GM19328 (cell line): ENCODE data around the gene RTTN.
A peak's percentile ranks its signal among the peaks of the same experiment; 100 is the strongest.

Source experiments
- ATAC-seq: cut with Tn5 transposase; IDR thresholded peaks from one replicate; pipeline ENCODE4 v1.9.1; 2021; ENCODE audit warnings: mild to moderate bottlenecking, moderate library complexity; ENCODE audit not compliant: unreplicated experiment

The RTTN gene

DNA sequence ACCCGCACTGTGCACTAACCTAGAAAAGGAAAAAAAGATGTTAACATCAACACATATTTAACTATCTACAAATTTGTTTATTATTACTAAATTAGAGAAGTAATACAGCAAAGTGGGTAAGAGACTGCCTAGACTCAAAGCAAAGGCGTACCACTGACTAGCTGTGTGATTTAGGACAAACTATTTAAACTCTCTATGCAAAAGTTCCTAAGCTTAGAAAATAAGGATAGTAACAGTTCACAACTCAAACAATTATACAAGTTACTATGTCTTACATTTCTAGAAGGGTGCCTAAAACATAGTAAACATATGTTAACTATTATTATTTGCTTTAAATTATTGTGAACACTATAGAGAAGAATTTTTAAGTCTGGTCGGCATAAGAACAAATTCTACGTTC is 119.4 kb downstream of the RTTN start:
- no peak for ATAC-seq

DNA sequence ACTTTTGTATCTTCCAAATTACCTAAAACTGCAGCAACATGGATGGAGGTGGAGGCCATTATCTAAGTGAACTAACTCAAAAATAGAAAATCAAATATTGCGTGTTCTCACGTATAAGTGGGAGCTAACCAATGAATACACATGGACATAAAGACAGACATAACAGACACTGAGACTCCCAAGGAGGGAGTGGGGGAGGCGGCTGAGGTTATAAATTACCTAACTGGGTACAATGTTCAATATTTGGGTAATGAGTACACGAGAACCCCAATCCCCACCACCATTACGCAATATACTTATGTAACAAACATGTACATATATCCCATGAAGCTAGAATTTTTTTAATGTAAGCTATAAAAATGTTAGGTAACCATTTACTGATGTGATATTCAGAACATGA is 119.8 kb downstream of the RTTN start:
- no peak for ATAC-seq

DNA sequence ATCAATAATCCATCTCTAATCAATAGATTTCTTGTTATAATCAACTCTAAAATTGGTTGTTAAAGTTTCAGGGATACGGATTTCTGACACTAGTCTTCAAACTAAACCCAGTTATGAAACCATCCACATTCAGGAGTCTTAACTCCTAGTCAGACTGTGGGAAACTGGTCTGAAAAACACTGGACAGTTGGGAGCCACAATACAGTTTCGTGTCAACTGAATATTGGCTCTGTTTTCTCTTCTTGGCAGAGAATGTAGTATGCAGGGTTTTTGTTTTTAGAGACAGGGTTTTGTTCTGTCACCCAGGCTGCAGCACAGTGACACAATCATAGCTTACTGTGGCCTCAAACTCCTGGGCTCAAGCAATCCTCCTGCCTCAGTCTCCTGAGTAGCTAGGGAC is 123.1 kb downstream of the RTTN start:
- ATAC-seq: no peak

DNA sequence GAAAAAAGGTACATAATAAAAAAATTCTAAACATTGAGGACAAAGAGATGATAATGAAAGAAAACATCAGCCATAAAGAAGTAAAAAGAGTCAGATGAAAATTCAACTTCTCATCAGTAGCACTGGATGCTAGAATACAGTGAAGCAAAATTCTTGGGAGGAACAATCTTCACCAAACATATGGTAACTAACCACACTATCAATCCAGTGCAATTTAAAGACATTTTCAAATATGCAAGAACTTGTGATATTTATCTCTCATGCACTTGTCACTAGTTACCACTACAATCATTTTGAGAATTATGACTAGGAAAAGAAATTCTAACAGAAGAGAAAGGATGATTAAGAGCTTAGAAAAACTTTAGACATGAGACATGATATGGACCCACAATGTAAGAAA is 127.4 kb downstream of the RTTN start:
- ATAC-seq: no peak

DNA sequence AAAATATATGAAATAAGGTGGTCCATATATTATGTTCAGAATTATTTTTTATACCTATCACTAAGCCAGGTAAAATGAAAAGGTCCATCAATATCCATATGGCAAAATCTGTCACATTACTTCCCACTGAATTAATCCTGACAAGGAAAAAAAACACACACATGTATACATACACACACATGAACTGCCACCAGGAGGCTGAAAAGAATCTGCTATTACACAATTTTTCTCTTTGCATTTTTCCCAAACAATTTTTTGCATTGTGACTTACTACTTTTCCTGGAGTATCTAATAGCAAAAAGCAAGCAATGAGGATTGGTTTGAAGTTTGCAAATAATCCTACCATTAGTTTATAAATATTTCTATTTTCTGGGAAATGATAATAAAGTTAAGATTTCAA is 129.6 kb downstream of the RTTN start:
- no peak for ATAC-seq

DNA sequence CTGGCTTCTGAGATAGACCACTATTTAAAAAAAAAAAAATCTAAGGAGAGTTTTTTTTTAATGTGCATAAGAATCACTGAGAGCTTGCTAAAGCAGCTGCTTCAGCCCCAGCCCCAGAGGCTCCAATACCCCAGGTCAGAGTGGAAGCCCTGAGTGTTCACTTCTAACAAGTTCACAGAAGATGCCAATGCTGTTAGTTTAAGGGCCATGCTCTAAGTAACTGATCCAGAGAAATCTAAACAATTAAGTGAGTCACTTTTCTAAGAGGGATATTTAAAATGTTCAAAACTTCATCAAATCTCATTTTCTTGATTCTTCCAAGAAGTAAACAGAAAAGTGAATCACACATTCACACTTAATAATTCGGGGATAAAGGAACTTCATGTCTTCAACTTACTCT is 131.4 kb downstream of the RTTN start:
- no peak for ATAC-seq

DNA sequence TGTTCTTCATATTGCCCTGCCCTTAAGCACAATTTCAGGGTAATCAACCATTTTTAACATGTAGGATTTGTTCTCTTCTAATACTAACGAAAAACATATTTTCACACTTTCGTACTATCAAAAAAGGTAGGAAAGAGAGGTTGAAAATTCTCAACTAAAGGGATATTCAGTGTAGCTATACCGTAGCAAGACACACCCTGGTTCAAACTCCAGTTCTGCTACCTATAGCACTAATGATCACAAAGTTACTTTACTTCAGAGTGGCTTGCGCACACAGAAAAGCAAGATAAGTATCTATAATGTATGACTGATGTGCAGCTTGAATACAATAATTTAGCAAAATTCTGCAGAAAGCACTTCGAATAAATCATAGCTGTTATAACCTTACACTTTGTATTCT is 132.1 kb downstream of the RTTN start:
- ATAC-seq: no peak

DNA sequence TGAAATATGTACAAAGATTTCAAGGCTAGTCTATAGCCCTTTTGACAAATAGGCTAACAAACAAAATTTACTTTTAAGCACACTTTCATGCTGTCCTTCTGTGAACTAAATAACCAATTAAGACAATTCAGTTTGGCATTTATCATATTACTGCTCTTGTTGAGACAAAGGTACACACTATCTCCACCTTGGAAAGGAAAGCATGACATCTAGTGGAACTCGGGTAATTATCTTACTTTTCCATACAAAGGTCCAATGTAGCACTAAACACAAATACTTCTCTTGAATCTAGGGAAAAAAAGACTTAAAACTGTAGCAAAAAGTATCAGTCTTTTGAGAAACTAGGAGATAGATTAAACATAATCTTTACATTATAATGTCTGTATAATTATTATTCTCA is 132.8 kb downstream of the RTTN start:
- ATAC-seq: no peak

DNA sequence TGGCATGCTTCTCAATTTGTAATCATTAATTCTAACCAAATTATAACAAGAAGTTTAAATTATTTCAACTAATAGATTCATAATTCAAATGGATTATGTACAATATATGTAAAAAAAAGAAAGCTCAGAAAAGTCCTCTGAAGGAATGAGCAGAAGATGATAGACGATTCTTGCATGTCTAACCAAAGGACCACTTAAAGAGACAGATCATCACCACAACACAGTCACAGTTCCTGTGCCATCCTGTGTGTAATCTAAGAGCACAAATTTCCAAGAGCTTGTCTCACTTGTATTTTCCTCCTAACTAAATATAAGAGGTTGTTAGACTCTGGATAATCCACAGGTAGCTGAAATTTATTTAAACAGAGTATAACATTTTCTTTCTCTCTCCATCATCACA is 135.5 kb downstream of the RTTN start:
- no peak for ATAC-seq

DNA sequence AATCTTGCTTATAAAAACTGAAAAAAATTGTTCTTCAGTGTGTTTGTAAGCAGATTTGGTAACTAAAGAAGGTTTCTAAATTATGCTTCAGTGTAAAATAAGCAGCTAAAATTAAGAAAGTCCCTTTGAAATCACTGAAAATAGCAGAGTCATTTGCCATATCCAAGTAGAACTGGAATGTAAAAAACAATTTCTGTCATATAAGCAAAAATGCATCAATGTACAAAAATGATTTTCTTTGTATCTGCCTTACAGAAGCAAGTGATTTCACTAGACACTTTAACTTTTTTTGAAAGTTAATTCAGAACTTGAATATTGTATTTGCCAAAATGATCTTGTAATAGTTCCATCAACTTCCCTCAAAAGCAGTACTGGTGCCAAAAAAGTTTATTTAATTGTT is 136.1 kb downstream of the RTTN start:
- no peak for ATAC-seq

DNA sequence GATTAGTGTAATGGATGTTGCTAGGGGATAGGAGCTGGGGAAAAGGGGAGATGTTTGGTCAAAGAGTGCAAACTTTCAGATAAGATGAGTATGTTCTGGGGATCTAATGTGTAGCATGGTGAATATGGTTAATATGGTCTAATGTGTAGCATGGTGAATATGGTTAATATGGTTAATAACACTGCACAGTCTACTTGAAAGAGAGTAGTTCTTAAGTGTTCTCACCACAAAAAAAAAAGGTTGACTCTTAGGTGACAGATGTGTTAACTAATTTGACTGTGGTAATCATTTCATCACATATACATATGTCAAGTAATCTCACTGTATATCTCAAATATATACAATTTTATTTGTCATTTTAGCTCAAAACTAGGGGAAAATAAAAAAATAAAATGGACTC is 136.5 kb downstream of the RTTN start:
- ATAC-seq: no peak

DNA sequence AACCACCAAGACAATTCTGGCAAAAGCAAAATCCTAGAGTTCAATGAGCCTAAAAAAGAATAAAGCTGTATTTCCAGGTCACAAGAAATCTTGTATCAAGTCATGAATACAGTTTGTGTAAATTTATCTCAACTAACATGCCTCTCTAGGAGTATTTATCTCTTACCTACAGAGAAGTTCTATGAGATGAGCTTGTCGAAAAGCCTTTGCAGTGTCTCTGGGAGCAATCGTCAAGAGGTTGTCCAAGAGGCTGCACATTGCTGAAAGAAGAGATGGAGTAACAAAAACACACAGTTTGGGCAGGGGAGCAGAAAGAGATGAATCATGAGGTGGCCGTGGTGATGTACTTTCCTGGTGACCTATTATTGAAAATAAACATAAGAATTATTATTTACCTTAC is 145.8 kb downstream of the RTTN start:
- no peak for ATAC-seq

DNA sequence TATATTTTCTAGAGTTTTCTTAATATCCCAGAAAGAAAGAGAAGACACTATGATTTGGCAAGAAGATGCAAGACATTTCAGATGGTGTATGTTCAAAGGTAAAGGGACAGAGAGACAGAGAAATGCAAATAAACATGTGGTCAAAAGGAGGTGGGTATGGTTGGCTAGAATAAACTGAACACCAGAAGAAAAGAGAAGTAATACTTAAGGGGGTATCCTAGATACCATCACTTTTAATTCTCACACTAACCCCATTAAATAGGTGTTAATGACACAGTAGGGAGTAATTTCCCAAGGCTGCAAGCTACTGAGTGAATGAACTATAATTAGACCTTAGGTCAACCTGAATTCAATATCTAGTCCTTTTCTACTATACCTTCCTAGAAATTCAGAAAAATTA is 146.6 kb downstream of the RTTN start:
- peak; percentile 98 for ATAC-seq

DNA sequence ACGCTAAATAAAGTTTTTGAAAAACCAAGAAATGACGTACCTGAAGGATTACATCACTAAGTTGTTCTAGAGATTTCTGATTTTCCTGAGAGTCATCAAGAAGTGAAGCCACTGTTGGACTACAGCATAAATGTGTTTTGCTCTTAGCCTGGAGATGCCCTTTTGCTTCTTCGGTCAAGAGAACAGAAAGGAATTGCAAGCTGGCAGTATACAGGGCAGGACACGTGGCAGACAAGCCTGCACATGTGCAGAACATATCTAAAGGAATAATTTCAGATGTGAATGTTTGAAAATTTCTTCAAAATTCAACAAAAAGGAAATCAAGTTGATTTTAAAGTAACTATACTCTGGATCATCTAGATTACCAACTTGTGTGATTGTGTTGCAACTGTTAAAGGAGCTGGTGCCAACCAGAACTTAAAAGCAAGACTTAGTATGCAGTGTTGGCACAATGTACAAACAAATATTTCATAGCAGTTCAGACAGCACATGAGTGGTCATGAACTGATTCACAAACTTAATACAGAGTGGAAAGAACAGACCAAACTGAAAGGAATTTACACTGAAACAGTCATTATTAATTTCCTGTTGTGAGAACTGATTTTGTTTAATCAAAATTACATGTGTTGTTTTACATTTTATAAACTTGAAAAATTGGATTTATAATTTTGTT is 157.4 kb downstream of the RTTN start:
- no peak for ATAC-seq

DNA sequence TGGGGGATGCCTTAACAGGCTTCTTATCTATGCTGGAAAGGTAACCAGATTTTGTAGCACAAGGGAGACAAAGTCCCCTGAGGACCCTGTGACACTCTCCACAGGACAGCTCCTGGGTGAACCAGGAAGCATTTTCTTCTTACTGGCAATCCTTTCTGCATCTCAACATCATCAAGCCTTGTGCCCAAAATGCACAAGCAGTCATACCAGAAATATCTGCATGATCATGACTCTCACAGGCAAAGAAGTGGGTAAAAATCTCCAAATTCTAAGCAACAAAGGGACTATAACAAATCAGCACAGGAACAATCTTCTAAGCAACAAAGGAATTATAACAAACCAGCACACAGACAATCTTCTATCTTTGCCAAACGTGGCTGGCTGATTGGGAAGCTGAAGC is 158.7 kb downstream of the RTTN start:
- ATAC-seq: no peak

DNA sequence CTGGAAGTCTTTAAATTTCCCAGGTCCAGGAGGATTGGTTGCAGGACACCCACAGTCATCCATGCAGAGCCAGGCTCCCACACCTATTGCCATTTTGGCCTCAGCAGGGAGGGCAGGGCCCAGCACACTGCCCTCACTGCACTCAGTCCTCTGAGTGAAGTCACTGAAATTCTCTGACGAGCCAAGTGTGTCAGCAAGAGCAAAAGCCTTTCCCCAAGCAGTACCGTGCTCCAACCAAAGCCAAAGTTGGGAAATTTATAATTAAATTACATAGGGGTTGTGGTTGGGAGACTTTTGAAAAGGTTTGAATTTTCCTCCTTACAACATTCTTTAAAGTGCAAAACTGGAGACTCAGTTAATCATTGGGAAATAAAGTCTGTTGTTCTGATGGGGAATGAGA is 159.3 kb downstream of the RTTN start:
- ATAC-seq: no peak

DNA sequence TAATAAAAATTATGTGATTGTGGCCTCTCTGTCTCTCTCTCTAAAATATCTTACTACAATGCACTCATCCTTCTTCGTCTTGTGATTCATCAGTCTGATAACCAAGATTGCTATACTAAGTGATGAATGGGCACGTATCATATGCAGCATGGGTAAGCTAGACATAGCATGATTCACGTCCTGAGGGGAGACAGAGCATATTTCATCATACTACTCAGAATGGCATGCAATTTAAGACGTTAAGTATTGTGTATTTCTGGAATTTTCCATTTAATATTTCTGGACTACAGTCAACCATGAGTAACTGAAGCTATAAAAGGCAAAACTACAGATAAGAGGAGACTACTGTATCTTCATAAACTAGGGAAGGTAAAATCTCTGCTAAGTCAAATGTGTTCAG is 160.9 kb downstream of the RTTN start:
- no peak for ATAC-seq

DNA sequence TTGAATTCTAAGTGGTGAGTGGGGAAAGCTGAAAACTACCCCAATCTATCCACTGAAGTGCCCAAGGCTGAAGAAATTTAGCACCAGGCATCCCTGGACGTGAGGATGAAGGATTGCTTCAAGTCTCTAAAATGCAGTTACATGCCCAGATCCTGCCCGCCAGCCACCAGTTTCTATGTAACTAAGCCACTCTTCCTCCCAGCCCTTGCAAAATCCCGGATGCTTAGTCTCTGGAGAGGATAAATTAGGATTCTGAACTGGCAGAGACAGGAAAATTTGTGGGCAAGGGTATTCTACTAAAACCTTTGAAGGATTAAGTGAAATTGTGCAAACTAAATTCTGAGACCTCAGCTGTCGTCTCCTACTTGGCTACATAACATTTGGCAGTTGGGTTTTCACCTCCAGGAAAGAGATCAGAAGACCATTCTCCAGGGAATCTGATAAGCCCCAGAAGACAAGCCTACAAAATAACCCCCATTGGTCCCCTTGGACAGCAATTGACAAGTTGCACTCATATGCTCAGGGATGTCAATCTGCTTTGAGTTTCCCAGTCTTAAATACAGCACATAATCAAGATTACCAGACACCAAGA is 163.9 kb downstream of the RTTN start:
- ATAC-seq: no peak

DNA sequence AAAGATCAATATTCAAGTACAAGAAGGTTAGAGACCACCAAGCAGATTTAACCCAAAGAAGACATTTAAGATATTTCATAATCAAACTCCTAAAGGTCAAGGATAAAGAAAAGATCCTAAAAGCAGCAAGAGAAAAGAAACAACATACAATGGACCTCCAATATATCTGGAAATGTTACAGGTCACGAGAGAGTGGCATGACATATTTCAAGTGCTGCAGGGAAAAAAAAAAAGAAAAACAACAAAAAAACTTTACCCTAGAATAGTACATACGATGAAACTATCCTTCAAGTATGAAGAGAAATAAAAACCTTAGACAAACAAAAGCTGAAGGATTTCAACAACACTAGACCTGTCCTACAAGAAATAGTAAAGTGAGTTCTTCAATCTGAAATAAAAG is 166.3 kb downstream of the RTTN start:
- no peak for ATAC-seq

DNA sequence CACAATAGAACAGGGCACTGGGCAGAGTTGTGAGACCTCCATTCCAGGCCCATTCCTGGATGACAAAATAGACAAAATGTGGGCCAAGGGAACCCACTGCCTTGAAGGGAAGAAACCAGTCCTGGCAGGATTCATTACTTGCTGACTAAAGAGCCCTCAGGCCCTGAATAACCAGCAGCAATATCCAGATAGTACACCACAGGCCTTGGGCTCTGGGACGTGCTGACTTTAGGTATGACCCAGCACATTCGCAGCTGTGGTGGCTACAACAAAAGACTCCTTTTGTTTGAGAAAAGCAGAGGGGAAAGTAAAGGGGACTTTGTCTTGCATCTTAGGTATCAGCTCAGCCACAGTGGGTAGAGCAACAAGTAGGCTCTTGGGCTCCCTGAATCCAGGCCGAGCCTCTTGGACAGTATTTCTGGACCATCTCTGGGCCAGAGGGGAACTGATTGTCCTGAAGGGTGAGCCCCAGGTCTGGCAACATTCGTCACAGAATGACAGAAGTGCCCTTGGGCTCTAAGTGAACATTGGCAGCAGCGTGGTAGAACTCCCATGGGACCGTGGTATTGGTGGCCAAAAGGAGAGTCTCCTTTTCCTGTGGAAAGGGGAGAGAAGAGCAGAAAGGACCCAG is 167.9 kb downstream of the RTTN start:
- ATAC-seq: no peak

DNA sequence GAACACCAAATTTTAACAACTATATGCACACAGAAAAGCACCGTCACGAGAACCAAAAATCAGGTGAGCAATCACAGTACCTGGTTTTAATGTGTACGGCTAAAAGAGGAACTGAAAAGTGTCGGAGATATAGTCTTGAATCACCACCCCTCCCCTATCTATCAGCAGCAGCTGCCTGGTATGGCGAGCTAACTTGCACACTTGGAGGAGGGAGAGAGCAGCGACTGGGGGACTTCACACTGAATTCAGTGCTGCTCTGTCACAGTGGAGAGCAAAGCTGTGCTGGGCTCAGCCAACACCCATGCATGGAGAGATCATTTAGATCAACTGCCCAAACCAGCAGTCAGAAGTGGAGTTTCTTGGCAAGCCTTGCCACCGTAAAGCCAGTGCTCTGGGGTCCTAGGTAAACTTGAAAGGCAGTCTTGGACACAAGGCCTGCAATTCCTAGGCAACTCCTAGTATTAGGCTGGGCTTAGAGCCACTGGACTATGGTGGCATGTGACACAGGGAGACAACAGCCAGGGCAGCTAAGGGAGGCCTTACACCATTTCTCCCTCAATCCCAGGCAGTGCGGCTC is 168.6 kb downstream of the RTTN start:
- ATAC-seq: peak; percentile 98

DNA sequence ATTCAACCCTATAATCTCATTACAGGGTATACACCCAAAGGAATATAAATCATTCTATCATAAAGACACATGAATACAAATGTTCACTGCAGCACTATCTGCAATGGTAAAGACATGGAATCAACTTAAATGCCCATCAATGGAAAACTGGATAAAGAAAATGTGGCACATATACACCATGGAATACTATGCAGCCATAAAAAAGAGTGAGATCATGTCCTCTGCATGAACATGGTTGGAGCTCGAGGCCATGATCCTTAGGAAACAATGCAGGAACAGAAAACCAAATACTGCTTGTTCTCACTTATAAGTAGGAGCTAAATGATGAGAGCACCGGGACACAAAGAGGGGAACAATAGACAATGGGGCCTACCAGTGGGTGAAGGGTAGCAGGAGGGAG is 169.3 kb downstream of the RTTN start:
- no peak for ATAC-seq
